Hepatocyte (in vitro differentiated cells): ENCODE measurements around the gene IGFBP1.

Experiments
- EZH2 ChIP-seq: fragments of 200-600 bp; sonication (generic); IDR thresholded peaks from 2 replicates; pipeline ENCODE4 v1.6.1; 2016; ENCODE audit warnings: antibody characterized with exemption, mild to moderate bottlenecking, borderline replicate concordance
- EZH2phosphoT487 ChIP-seq: fragments of 200-600 bp; sonication (generic); IDR thresholded peaks from one replicate; pipeline ENCODE4 v1.6.1; 2018; ENCODE audit warnings: antibody characterized with exemption, mild to moderate bottlenecking, low read depth, moderate library complexity; ENCODE audit not compliant: unreplicated experiment, severe bottlenecking
- TF ChIP-seq, protein P1 (sequence below): fragments of 200-600 bp; sonication (generic); IDR thresholded peaks from 2 replicates; pipeline ENCODE4 v1.5.1; 2016; ENCODE audit warnings: antibody characterized with exemption, mild to moderate bottlenecking; ENCODE audit not compliant: poor library complexity

DNA sequence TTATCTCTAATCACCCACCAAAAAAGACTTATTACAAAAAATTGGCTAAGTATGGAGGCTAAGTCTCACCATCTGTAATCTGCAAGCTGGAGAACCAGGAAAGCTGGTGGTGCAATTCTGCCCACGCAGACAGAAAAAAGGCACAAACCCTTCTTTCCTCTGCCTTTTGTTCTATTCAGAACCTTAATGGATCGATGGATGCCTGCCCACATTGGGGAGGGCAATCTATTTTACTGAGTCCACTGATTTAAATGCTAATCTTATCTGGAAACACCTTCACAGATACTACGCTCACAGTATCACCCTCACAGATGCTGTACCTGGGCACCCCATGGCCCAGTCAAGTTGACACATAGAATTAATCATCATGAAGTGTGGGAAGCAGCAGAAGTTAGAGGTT, 22.6 kb downstream of the IGFBP1 start:
- TF ChIP-seq, protein P1, sequence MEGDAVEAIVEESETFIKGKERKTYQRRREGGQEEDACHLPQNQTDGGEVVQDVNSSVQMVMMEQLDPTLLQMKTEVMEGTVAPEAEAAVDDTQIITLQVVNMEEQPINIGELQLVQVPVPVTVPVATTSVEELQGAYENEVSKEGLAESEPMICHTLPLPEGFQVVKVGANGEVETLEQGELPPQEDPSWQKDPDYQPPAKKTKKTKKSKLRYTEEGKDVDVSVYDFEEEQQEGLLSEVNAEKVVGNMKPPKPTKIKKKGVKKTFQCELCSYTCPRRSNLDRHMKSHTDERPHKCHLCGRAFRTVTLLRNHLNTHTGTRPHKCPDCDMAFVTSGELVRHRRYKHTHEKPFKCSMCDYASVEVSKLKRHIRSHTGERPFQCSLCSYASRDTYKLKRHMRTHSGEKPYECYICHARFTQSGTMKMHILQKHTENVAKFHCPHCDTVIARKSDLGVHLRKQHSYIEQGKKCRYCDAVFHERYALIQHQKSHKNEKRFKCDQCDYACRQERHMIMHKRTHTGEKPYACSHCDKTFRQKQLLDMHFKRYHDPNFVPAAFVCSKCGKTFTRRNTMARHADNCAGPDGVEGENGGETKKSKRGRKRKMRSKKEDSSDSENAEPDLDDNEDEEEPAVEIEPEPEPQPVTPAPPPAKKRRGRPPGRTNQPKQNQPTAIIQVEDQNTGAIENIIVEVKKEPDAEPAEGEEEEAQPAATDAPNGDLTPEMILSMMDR, result no peak
- TF ChIP-seq EZH2phosphoT487 (no peak), EZH2 (no peak)
